Stimulated activated CD4-positive, alpha-beta T cell treated with anti-CD3 and anti-CD28 coated beads, Interleukin-15, amount 100 ng/mL, for 48 hours (primary cell): ENCODE measurements around the gene PRADC1.
A peak's percentile ranks its signal among the peaks of the same experiment; 100 is the strongest.
"Not testable (repeated sequence)": the region's sequence is repeated elsewhere in the genome, so short reads cannot be mapped to it uniquely, and the experiment has no call there.

ENCODE experiments used
- DNase-seq, 2 donors: peaks; one replicate each; pipeline ENCODE4 v3.0.0-alpha.2; 2020; ENCODE audit warnings: low read depth in 2 of 2

PRADC1 gene

GRCh38 chr2:73233154-73233931 lies at the start of gene PRADC1:
Gene PRADC1 (minus strand): TSS chr2:73233239. CDS start chr2:73233160, 79 bp downstream.
- peak; percentile 91 to 92 for DNase-seq

DNA sequence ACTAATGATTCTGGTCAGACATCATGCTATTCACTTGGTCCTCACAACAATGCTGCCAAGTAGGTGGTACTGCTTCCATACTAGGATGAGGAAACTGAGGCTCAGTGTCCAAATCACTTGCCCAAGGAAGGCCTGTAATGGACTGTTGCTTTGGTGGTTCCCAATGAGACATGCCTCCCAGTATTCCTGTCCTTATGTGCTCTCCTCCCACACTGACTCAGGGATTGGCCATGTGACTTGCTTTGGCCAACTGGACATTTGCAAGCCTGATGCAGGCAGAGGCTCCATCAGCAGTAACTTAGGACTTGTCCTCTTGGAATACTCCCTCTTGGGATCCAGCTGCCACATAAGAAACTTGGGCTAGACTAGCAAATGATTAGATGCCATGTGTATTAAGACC lies 48.2 kb upstream of the PRADC1 start:
- no peak for DNase-seq

DNA sequence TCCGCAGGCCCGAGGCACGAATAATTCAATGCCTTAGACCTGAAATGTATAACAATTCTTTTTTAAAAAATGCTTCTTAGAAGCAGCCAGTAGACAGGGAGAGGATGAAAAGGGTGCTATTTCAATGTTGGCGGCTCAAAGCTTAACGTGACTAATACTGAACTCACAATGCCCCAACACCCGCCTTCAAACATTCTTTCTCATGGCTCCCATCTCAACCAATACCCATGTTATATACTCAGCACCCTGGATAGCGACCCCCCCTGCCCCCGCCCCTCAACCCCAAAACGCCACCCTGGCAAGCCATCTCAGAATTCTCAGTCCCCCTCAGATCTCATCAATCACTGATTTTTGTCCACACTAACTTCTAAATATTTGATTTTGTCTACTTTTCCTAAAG lies 46.8 kb upstream of the PRADC1 start:
- DNase-seq: no peak

DNA sequence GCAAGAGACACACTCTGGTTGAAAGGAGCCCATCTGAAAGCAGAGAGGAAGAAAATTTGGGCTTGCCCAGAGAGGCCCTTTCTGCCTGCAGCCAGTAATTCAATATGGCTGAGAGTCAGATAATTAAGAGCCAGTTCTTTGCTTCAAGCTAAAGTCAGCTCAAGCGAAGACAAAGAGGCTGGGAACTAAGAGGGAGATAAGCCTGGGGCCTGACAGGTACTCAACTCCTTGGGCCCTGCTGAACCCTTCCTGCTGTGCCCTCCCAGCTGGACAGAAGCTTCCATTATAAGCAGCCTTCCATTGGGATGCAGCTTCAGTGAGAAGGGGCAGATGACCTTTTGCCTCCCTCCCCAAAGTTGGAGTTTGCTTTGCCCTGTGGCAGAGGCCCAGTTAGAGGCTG lies 39.2 kb upstream of the PRADC1 start:
- DNase-seq: no peak

GRCh38 chr2:73269686-73270465 lies 36.8 kb upstream of the PRADC1 start:
- DNase-seq: no peak

DNA sequence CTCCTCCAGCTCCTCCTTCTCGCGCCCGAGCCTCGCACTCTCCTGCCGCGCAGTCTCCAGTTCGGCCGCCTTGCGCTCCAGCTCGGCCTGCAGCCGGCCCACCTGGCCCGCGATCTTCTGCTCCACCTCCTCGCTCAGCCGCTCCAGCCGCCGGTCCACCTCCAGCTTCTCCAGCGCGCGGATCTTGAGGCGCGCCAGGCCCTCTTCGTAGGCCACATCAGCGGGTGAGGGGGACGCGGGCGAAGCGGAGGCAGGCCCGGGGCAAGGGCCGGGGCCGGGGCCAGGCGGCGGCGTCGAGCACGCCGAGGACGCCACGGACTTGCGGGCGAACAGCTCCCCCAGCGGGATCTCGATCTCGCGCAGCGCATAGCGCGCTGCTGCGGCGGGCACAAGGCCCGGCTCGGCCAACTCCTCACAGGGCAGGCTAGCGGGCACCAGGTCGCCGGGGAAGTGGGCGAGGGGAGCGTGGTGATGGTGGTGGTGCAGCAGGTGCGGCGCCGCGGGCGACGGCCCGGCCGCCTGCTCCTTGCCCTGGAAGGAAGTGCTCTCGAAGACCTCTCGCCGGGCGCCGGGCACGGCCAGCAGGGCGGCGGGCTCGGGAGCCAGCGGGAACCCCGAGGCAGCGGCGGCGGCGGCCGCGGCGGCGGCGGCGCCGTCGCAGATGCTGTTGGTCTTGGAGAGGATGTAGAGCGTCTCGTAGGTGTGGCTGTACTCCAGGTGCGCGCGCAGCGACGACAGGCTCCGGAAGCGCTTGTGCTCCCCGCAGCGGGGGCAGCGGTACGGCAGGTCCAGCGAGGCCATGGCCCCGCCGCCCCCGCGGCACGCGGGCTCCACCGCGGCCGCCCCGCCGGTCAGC lies 36.0 kb upstream of the PRADC1 start:
- peak in 1 of 2 donors; percentile 58 for DNase-seq

GRCh38 chr2:73268366-73268829 lies 35.4 kb upstream of the PRADC1 start:
- no peak for DNase-seq

DNA sequence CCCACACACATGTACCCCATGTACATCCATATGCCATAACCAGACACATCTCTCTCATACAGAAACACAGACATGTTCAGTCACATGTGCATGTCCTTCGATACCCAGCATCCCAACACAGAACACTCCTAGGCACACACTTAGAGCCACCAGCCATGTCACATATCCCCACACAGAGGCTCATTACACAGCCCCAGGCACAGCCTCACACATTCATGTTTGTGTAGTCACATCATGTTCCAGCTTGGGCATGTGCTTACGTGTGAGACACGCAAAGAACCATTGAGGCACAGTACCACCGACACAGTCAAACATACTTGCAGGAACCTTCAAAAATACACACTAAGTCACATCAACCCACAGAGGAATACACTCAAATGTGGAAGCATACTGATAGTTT lies 34.0 kb upstream of the PRADC1 start:
- no peak for DNase-seq

DNA sequence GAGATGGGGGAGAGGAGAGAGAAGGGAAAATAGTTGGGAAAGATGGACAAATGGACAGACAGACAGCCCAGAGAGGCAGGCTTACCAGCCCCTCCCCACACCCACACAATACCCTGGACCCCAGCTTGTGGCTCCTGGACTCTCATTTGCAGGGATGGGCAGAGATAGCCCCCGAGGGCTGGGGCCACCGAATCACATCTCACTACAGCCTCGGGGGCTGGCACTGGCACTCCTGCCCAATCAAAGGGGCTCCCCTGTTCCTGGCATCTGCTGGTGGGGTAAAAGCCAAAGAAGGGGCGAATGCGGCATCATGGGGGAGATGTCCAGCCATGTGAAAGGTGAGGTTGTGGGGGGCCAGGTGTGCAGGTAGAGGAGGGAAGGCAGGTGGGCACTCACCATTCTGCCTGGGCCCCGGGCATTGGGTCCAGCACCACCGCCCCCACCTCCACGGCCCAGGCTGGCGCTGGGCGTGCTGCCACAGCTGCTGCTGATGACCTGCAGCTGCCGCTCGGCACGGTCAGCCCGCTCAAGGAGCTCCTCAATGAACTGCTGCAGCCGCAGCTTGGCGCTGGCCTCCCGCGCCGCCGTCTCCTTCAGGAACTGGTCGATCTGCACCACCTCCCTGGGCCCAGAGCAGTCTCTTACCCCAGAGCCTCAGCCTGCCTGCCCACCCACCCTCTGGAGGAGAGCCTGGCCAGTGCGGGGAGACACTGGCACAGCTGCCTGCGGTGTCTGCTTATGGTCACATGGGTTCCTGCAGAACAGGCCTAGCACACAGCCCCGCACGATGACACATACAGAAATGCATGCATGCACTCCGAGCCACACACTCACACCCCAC lies 33.2 kb upstream of the PRADC1 start:
- no peak for DNase-seq

- DNase-seq: no peak
These were observed 32.4 kb upstream of the PRADC1 start for GRCh38 chr2:73265298-73266060.

GRCh38 chr2:73264783-73265182 lies 31.7 kb upstream of the PRADC1 start:
- DNase-seq: no peak

DNA sequence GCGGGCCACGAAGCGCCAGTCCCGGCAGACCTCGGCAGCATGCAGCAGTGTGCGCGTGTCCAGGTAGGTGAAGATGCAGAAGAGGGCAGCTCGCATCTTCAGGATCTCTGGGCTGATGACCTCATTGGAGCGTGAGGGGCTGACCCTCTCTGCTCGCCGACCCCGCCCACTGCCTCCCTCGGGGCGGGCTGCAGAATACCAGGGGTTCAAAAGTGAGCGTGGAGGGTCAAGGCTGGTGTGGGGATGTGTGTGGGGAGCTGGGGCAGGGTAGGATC lies 31.2 kb upstream of the PRADC1 start:
- DNase-seq: no peak

GRCh38 chr2:73263540-73264331 lies 30.7 kb upstream of the PRADC1 start:
- no peak for DNase-seq

- DNase-seq: not testable (repeated sequence)
These were observed 29.8 kb upstream of the PRADC1 start for GRCh38 chr2:73262691-73263429.

GRCh38 chr2:73262108-73262651 lies 29.1 kb upstream of the PRADC1 start:
- DNase-seq: no peak

GRCh38 chr2:73260338-73260984 lies 27.4 kb upstream of the PRADC1 start:
- DNase-seq: no peak

- DNase-seq: no peak
These were observed 26.8 kb upstream of the PRADC1 start for GRCh38 chr2:73259704-73260337.

DNA sequence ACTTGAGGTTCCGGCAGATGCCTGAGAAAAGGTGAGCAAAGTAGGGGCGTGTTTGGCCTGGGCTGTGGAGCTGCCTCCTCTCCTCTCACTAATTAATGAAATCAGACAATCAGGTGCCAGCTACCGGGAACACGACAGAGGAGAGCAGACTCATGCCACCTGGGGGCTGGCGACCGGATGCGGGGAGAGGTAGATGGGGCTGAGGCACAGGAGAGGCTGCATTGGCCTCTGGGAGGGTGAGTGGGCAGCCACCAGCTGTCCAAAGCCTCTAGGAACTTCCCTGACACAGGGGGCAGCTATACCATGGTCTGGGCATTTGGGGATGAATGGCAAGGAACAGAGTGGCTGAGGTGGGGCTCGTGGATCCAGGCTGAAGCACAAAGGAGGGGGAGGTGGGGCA lies 26.2 kb upstream of the PRADC1 start:
- DNase-seq: no peak
